WTC11 (cell line): ENCODE measurements around the gene GSPT1. TPM values are rescaled to one million over a fixed set of nuclear protein-coding genes. Genes with fewer than 3 reads are reported as not detected.

Experiments used
- ATAC-seq: fragments of 200-7000 bp; cut with Tn5 transposase; 2 replicates; pipeline ENCODE4 v1.10.0; 2021; ENCODE audit warnings: mild to moderate bottlenecking, moderate library complexity
- CTCF ChIA-PET: fragments of 300-600 bp; sonication (Branson Sonifier 250); formaldehyde crosslinking; loops from one replicate; lab custom pipeline; 2021; ENCODE audit warnings: antibody characterized with exemption; lab: Charles Lee
- POLR2A ChIA-PET: fragments of 350-600 bp; sonication (Branson Sonifier 250); formaldehyde crosslinking; loops from one replicate; lab custom pipeline; 2021; ENCODE audit warnings: antibody characterized with exemption; lab: Charles Lee
- DNase-seq: peaks from one replicate; pipeline ENCODE4 v3.0.0; 2021; ENCODE audit warnings: low spot score
- H3K27ac Mint-ChIP-seq: 2 replicates; pipeline ENCODE4 v1.8.0; 2021; ENCODE audit warnings: mixed read lengths
- H3K27me3 Mint-ChIP-seq: 2 replicates; pipeline ENCODE4 v1.8.0; 2021; ENCODE audit warnings: low read depth, mild to moderate bottlenecking, moderate library complexity, mixed read lengths
- H3K36me3 Mint-ChIP-seq: 2 replicates; pipeline ENCODE4 v1.8.0; 2021; ENCODE audit warnings: mixed read lengths
- H3K4me1 Mint-ChIP-seq: 2 replicates; pipeline ENCODE4 v1.8.0; 2022; ENCODE audit warnings: mixed read lengths
- H3K4me3 Mint-ChIP-seq: 2 replicates; pipeline ENCODE4 v1.8.0; 2021; ENCODE audit warnings: mild to moderate bottlenecking, moderate library complexity, mixed read lengths
- H3K9me3 Mint-ChIP-seq: 2 replicates; pipeline ENCODE4 v1.8.0; 2021; ENCODE audit warnings: mixed read lengths
- ARID4B ChIP-seq: sonication (generic); formaldehyde crosslinking; IDR thresholded peaks from 2 replicates; pipeline ENCODE4 v1.8.0; 2023; ENCODE audit warnings: missing genetic modification reagents, mild to moderate bottlenecking, borderline replicate concordance
- ATF1 ChIP-seq: sonication (generic); formaldehyde crosslinking; IDR thresholded peaks from 2 replicates; pipeline ENCODE4 v1.8.1; 2023; ENCODE audit warnings: mild to moderate bottlenecking, moderate library complexity, missing genetic modification reagents
- ATF3 ChIP-seq: sonication (generic); formaldehyde crosslinking; conservative IDR thresholded peaks from 2 replicates; pipeline ENCODE4 v1.8.1; 2022; ENCODE audit warnings: mild to moderate bottlenecking, missing genetic modification reagents
- CDX4 ChIP-seq: fragments of 250-450 bp; sonication (Bioruptor Pico); IDR thresholded peaks from 2 replicates; pipeline ENCODE4 v1.9.0; 2021; ENCODE audit warnings: moderate library complexity, mild to moderate bottlenecking, inconsistent platforms, borderline replicate concordance
- E2F1 ChIP-seq: sonication (generic); formaldehyde crosslinking; IDR thresholded peaks from 2 replicates; pipeline ENCODE4 v1.8.0; 2022; ENCODE audit warnings: mild to moderate bottlenecking, missing genetic modification reagents
- ETV6 ChIP-seq: sonication (generic); formaldehyde crosslinking; IDR thresholded peaks from 2 replicates; pipeline ENCODE4 v1.8.1; 2022; ENCODE audit warnings: mild to moderate bottlenecking, missing genetic modification reagents
- FOXK1 ChIP-seq: sonication (generic); formaldehyde crosslinking; IDR thresholded peaks from 2 replicates; pipeline ENCODE4 v1.8.0; 2022; ENCODE audit warnings: mild to moderate bottlenecking, moderate library complexity, missing genetic modification reagents
- GABPB1 ChIP-seq: sonication (generic); formaldehyde crosslinking; IDR thresholded peaks from 2 replicates; pipeline ENCODE4 v1.8.1; 2023; ENCODE audit warnings: mild to moderate bottlenecking, missing genetic modification reagents
- GRHL2 ChIP-seq: fragments of 250-450 bp; sonication (Bioruptor Pico); IDR thresholded peaks from 2 replicates; pipeline ENCODE4 v1.8.0; 2022; ENCODE audit warnings: mild to moderate bottlenecking, moderate library complexity; ENCODE audit not compliant: insufficient replicate concordance, severe bottlenecking
- JUN ChIP-seq: sonication (generic); formaldehyde crosslinking; IDR thresholded peaks from 2 replicates; pipeline ENCODE4 v1.8.0; 2023; ENCODE audit warnings: mild to moderate bottlenecking, missing genetic modification reagents
- KAT7 ChIP-seq: sonication (generic); formaldehyde crosslinking; IDR thresholded peaks from 2 replicates; pipeline ENCODE4 v1.8.1; 2023; ENCODE audit warnings: missing genetic modification reagents, mild to moderate bottlenecking, borderline replicate concordance
- MYBL2 ChIP-seq: sonication (generic); formaldehyde crosslinking; IDR thresholded peaks from 2 replicates; pipeline ENCODE4 v1.8.1; 2023; ENCODE audit warnings: mild to moderate bottlenecking, moderate library complexity, missing genetic modification reagents
- NFATC4 ChIP-seq: fragments of 250-450 bp; sonication (Bioruptor Pico); IDR thresholded peaks from 2 replicates; pipeline ENCODE4 v1.9.0; 2021; ENCODE audit warnings: mild to moderate bottlenecking
- PRRX2 ChIP-seq: fragments of 250-450 bp; sonication (Bioruptor Pico); IDR thresholded peaks from 2 replicates; pipeline ENCODE4 v1.8.0; 2021; ENCODE audit warnings: mild to moderate bottlenecking
- RORB ChIP-seq: fragments of 250-450 bp; sonication (Bioruptor Pico); IDR thresholded peaks from 2 replicates; pipeline ENCODE4 v1.9.0; 2021; ENCODE audit warnings: mild to moderate bottlenecking
- SMAD3 ChIP-seq: sonication (generic); formaldehyde crosslinking; IDR thresholded peaks from 2 replicates; pipeline ENCODE4 v1.8.0; 2022; ENCODE audit warnings: missing genetic modification reagents, mild to moderate bottlenecking, borderline replicate concordance
- TCF7 ChIP-seq: sonication (generic); formaldehyde crosslinking; IDR thresholded peaks from 2 replicates; pipeline ENCODE4 v1.8.0; 2022; ENCODE audit warnings: mild to moderate bottlenecking, low read depth, missing genetic modification reagents, moderate library complexity
- TEAD4 ChIP-seq: sonication (generic); formaldehyde crosslinking; IDR thresholded peaks from 2 replicates; pipeline ENCODE4 v1.8.0; 2022; ENCODE audit warnings: mild to moderate bottlenecking, missing genetic modification reagents
- TP53 ChIP-seq: sonication (generic); formaldehyde crosslinking; IDR thresholded peaks from 2 replicates; pipeline ENCODE4 v1.8.1; 2023; ENCODE audit warnings: mild to moderate bottlenecking, missing genetic modification reagents
- USF1 ChIP-seq: sonication (generic); formaldehyde crosslinking; IDR thresholded peaks from 2 replicates; pipeline ENCODE4 v1.8.0; 2022; ENCODE audit warnings: mild to moderate bottlenecking, missing genetic modification reagents
- ZNF121 ChIP-seq: sonication (generic); formaldehyde crosslinking; IDR thresholded peaks from 2 replicates; pipeline ENCODE4 v1.8.0; 2023; ENCODE audit warnings: missing genetic modification reagents
- ZNF263 ChIP-seq: sonication (generic); formaldehyde crosslinking; IDR thresholded peaks from 2 replicates; pipeline ENCODE4 v1.8.1; 2022; ENCODE audit warnings: low read depth, mild to moderate bottlenecking, moderate library complexity, missing genetic modification reagents
- total RNA-seq: library from RNA; stranded (reverse); gene quantifications from 3 replicates; pipeline ENCODE4 v1.2.3, GENCODE V29; 2021

GSPT1 gene
- total RNA-seq, 1 experiment from 2014 or later: 190 TPM

- TF ChIP-seq GRHL2 (CRISPR knock-in tag): no peak
These were observed 74.7 kb downstream of the GSPT1 start (continued) for GRCh38 chr16:11841026-11841425.

GRCh38 chr16:11836650-11837244 is 79.0 kb downstream of the GSPT1 start:
- no peak overlapping the region for H3K4me3 Mint-ChIP-seq
- H3K36me3 Mint-ChIP-seq: peaks cover 51% of the 10 kb centered on the region
- peaks cover 11% of the 10 kb centered on the region for H3K4me1 Mint-ChIP-seq
- peak overlapping the region; percentile 98 for H3K27ac Mint-ChIP-seq
- H3K9me3 Mint-ChIP-seq: no peaks in the 10 kb centered on the region
- CTCF ChIA-PET: interaction anchor here (0.6 to 2.1 kb wide), 3 partner anchors 39 to 122 kb away, joined by 3 to 11 read pairs (median 6); partner anchors contain the start of gene ZC3H7A
- H3K27me3 Mint-ChIP-seq: no peaks in the 10 kb centered on the region; the same call in 1 of the 2 replicates
- POLR2A ChIA-PET: interaction anchor here (1.1 kb wide), 1 partner anchor 39 kb away, joined by 3 read pairs; the partner anchor contains the start of gene ZC3H7A
- DNase-seq: no peak
- TF ChIP-seq CDX4: no peak
- TF ChIP-seq PRRX2 (CRISPR knock-in tag): no peak
- TF ChIP-seq ATF3 (CRISPR knock-in tag): no peak
- TF ChIP-seq MYBL2 (CRISPR knock-in tag): no peak
- TF ChIP-seq RORB (CRISPR knock-in tag): no peak
- no peak for TF ChIP-seq JUN (CRISPR knock-in tag)
- no peak for TF ChIP-seq GABPB1
- no peak for TF ChIP-seq ARID4B (CRISPR knock-in tag)
- TF ChIP-seq USF1 (CRISPR knock-in tag): no peak
- TF ChIP-seq FOXK1 (CRISPR knock-in tag): no peak
- TF ChIP-seq TEAD4 (CRISPR knock-in tag): no peak
- no peak for TF ChIP-seq ZNF121
- TF ChIP-seq E2F1 (CRISPR knock-in tag): no peak
- peak; percentile 50 for ATAC-seq

GRCh38 chr16:11835891-11836649 is 79.7 kb downstream of the GSPT1 start:
- ATAC-seq (peak; percentile 14; the same call in 1 of the 2 replicates), DNase-seq (no peak)
- Mint-ChIP-seq H3K36me3 (peaks cover 46% of the 10 kb centered on the region), H3K9me3 (no peaks in the 10 kb centered on the region), H3K27ac (peak overlapping the region; percentile 98), H3K27me3 (no peaks in the 10 kb centered on the region; the same call in 1 of the 2 replicates), H3K4me3 (no peak overlapping the region), H3K4me1 (peaks cover 11% of the 10 kb centered on the region)
- CTCF ChIA-PET: interaction anchor here (1.8 to 2.1 kb wide), 2 partner anchors 39 to 122 kb away, joined by 6 to 11 read pairs; partner anchors contain the start of gene ZC3H7A
- POLR2A ChIA-PET: interaction anchor here (1.1 kb wide), 1 partner anchor 39 kb away, joined by 3 read pairs; the partner anchor contains the start of gene ZC3H7A
- TF ChIP-seq ETV6 (CRISPR knock-in tag): no peak
- TF ChIP-seq NFATC4 (CRISPR knock-in tag): no peak
- TF ChIP-seq MYBL2 (CRISPR knock-in tag): no peak
- TF ChIP-seq KAT7 (CRISPR knock-in tag): no peak
- TF ChIP-seq TP53: no peak
- no peak for TF ChIP-seq TCF7 (CRISPR knock-in tag)
- no peak for TF ChIP-seq SMAD3
- TF ChIP-seq ATF1 (CRISPR knock-in tag): no peak
- TF ChIP-seq ZNF263 (CRISPR knock-in tag): no peak
- TF ChIP-seq PRRX2 (CRISPR knock-in tag): 0 out of 2 replicates have a peak, but pooled peaks have one; percentile 51
